Gastrocnemius medialis (tissue), 4 donors: Measurements from ENCODE around the gene LRRN2.

Experiments used
- POLR2A ChIP-seq, 2 donors: fragments of 450-650 bp; IDR thresholded peaks; one replicate each; pipeline ENCODE4 v1.6.1; 2017; ENCODE audit warnings: antibody characterized with exemption in 2 of 2, mild to moderate bottlenecking in 2 of 2, moderate library complexity in 2 of 2
- TF ChIP-seq, protein P1 (sequence below), 5 experiments: fragments of 450-650 bp in 3 of 5; fragments of 200-600 bp in 2 of 5; sonication (generic) in 2 of 5; IDR thresholded peaks in 4 of 5; conservative IDR thresholded peaks in 1 of 5; 1 replicate in 4 of 5; 2 replicates in 1 of 5; pipeline ENCODE4 v1.5.1; 2016 to 2019; ENCODE audit warnings: antibody characterized with exemption in 5 of 5, mild to moderate bottlenecking in 3 of 5, moderate library complexity in 3 of 5

DNA sequence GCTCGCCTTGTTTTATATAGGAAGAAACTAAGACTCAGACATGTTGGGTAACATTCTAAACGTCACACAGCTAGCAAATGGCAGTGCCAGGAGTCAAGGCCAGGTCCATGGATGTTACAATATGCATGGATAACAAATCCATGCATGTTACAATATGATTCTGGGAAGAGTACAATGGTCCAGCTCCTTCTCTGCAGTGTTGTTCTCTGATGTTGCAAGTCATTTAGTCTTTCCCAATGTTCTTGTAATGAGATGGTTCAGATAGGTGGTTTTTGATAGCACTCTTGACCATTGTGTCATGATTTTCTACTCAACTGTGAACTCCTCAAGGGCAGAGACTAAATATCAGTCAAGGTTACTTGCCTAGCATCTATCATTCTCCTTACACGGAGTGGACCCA lies 15.7 kb upstream of the LRRN2 start:
- TF ChIP-seq, protein P1, sequence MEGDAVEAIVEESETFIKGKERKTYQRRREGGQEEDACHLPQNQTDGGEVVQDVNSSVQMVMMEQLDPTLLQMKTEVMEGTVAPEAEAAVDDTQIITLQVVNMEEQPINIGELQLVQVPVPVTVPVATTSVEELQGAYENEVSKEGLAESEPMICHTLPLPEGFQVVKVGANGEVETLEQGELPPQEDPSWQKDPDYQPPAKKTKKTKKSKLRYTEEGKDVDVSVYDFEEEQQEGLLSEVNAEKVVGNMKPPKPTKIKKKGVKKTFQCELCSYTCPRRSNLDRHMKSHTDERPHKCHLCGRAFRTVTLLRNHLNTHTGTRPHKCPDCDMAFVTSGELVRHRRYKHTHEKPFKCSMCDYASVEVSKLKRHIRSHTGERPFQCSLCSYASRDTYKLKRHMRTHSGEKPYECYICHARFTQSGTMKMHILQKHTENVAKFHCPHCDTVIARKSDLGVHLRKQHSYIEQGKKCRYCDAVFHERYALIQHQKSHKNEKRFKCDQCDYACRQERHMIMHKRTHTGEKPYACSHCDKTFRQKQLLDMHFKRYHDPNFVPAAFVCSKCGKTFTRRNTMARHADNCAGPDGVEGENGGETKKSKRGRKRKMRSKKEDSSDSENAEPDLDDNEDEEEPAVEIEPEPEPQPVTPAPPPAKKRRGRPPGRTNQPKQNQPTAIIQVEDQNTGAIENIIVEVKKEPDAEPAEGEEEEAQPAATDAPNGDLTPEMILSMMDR (IDR thresholded peaks at IDR 0.05 in 4 of 5, conservative IDR thresholded peaks at IDR 0.05 in 1 of 5): no peak
- TF ChIP-seq POLR2A (IDR thresholded peaks at IDR 0.05): no peak
